HCT116 (cell line): ENCODE measurements around the gene LYRM4. TPM values are rescaled to one million over a fixed set of nuclear protein-coding genes. Genes with fewer than 3 reads are reported as not detected.

ENCODE experiments used
- ATAC-seq: fragments of 200-7000 bp; cut with Tn5 transposase; 2 replicates; pipeline ENCODE4 v1.9.1; 2020; ENCODE audit warnings: mild to moderate bottlenecking, moderate library complexity
- BruUV-seq: library from RNA; stranded (reverse); fragments of 400-500 nt; replicated peaks from 2 replicates; lab custom pipeline; 2021; lab: Mats Ljungman, UMichigan
- CTCF ChIA-PET: fragments of 300-600 bp; sonication (Branson Sonifier 250); formaldehyde crosslinking; loops from one replicate; lab custom pipeline; 2021; ENCODE audit warnings: antibody characterized with exemption; lab: Charles Lee
- POLR2A ChIA-PET: fragments of 300-600, 350-600 bp; sonication (Branson Sonifier 250); formaldehyde crosslinking; loops from one replicate; lab custom pipeline; 2021; ENCODE audit warnings: antibody characterized with exemption; lab: Charles Lee
- RAD21 ChIA-PET, 2 experiments: fragments of 300-600 bp; sonication (Branson Sonifier 250); formaldehyde crosslinking; loops; one replicate each; lab custom pipeline; 2023; ENCODE audit warnings: low total read pairs in 2 of 2; ENCODE audit not compliant: uncharacterized antibody in 2 of 2, unreplicated experiment in 2 of 2, low non-redundant PET in 1 of 2; lab: Charles Lee
- DNase-seq: peaks from one replicate; pipeline ENCODE4 v3.0.0-alpha.2; 2010; ENCODE audit warnings: low read depth, low spot score
- H2AFZ ChIP-seq: fragments of 200-600 bp; shearing (Covaris generic), sonication (generic); 2 replicates; pipeline ENCODE4 v1.6.1; 2017; ENCODE audit warnings: low read depth, mixed run types, mixed read lengths, antibody characterized with exemption, low read length; ENCODE audit not compliant: poor library complexity, severe bottlenecking
- H3K27ac ChIP-seq: 2 replicates; pipeline ENCODE4 v1.5.1; 2012; ENCODE audit warnings: low read depth, low read length
- H3K27me3 ChIP-seq: fragments of 200-600 bp; sonication (generic); 2 replicates; pipeline ENCODE4 v1.6.1; 2016; ENCODE audit warnings: mixed run types, low read length, mixed read lengths; ENCODE audit not compliant: insufficient read depth
- H3K36me3 ChIP-seq, 2 experiments: fragments of 200-500 bp in 1 of 2; fragments of 200-600 bp in 1 of 2; sonication (Bioruptor generic) in 1 of 2; sonication (generic) in 1 of 2; 2 replicates each; pipeline versions ENCODE4 v1.5.1 to v1.6.1; 2014 to 2016; ENCODE audit warnings: low read length in 2 of 2, inconsistent platforms in 1 of 2, mixed read lengths in 1 of 2, mixed run types in 1 of 2; ENCODE audit not compliant: insufficient read depth in 2 of 2, control insufficient read depth in 1 of 2
- H3K4me1 ChIP-seq, 2 experiments: fragments of 200-600 bp in 1 of 2; sonication (generic) in 1 of 2; 2 replicates each; pipeline versions ENCODE4 v1.5.1 to v1.6.1; 2012 to 2017; ENCODE audit warnings: low read length in 2 of 2, inconsistent platforms in 1 of 2, mild to moderate bottlenecking in 1 of 2, mixed read lengths in 1 of 2, mixed run types in 1 of 2, moderate library complexity in 1 of 2; ENCODE audit not compliant: insufficient read depth in 2 of 2, control insufficient read depth in 1 of 2
- H3K4me2 ChIP-seq: fragments of 200-600 bp; sonication (generic); 2 replicates; pipeline ENCODE4 v1.6.1; 2017; ENCODE audit warnings: mixed run types, low read length, mixed read lengths
- H3K4me3 ChIP-seq, 2 experiments: fragments of 200-600 bp in 1 of 2; sonication (generic) in 1 of 2; replicated peaks in 1 of 2; 2 replicates each; pipeline ENCODE4 v1.5.1; 2011 to 2016; ENCODE audit warnings: low read length in 2 of 2, control low read depth in 1 of 2, low read depth in 1 of 2, mild to moderate bottlenecking in 1 of 2, mixed read lengths in 1 of 2, mixed run types in 1 of 2
- H3K79me2 ChIP-seq: fragments of 200-600 bp; sonication (generic); 2 replicates; pipeline ENCODE4 v1.6.1; 2017; ENCODE audit warnings: mild to moderate bottlenecking, mixed run types, low read length, moderate library complexity, mixed read lengths; ENCODE audit not compliant: insufficient read depth
- H3K9ac ChIP-seq: fragments of 200-600 bp; sonication (generic); 2 replicates; pipeline ENCODE4 v1.6.1; 2016; ENCODE audit warnings: low read length, mixed read lengths
- H3K9me2 ChIP-seq: fragments of 200-600 bp; sonication (generic), shearing (Covaris generic); 2 replicates; pipeline ENCODE4 v1.6.1; 2017; ENCODE audit warnings: mixed run types, mild to moderate bottlenecking, moderate library complexity; ENCODE audit not compliant: insufficient read depth
- H3K9me3 ChIP-seq, 2 experiments: fragments of 200-500 bp in 1 of 2; fragments of 200-600 bp in 1 of 2; sonication (Bioruptor generic) in 1 of 2; sonication (generic) in 1 of 2; 2 replicates each; pipeline ENCODE4 v1.6.1; 2014 to 2017; ENCODE audit warnings: low read length in 2 of 2, mixed read lengths in 2 of 2, inconsistent platforms in 1 of 2, low read depth in 1 of 2, mild to moderate bottlenecking in 1 of 2, mixed run types in 1 of 2, moderate library complexity in 1 of 2; ENCODE audit not compliant: control insufficient read depth in 1 of 2, insufficient read depth in 1 of 2
- H4K20me1 ChIP-seq: fragments of 200-600 bp; sonication (generic), shearing (Covaris generic); 2 replicates; pipeline ENCODE4 v1.6.1; 2017; ENCODE audit warnings: mixed run types, mild to moderate bottlenecking, moderate library complexity; ENCODE audit not compliant: insufficient read depth
- CBX3 ChIP-seq: IDR thresholded peaks from 2 replicates; pipeline ENCODE4 v1.6.1; 2012; ENCODE audit warnings: low read depth
- CEBPB ChIP-seq: IDR thresholded peaks from 2 replicates; pipeline ENCODE4 v1.6.1; 2012; ENCODE audit warnings: low read depth
- EZH2 ChIP-seq: fragments of 200-600 bp; sonication (generic); IDR thresholded peaks from 2 replicates; pipeline ENCODE4 v1.6.1; 2017; ENCODE audit warnings: antibody characterized with exemption, mixed run types
- FOSL1 ChIP-seq: IDR thresholded peaks from 2 replicates; pipeline ENCODE4 v1.6.1; 2012; ENCODE audit warnings: low read depth
- JUND ChIP-seq: IDR thresholded peaks from 2 replicates; pipeline ENCODE4 v1.6.1; 2012
- POLR2AphosphoS5 ChIP-seq: IDR thresholded peaks from 2 replicates; pipeline ENCODE4 v1.6.1; 2011; ENCODE audit warnings: mild to moderate bottlenecking, low read depth, low read length, moderate library complexity
- SP1 ChIP-seq: IDR thresholded peaks from 2 replicates; pipeline ENCODE4 v1.6.1; 2012; ENCODE audit warnings: low read depth
- SRF ChIP-seq: IDR thresholded peaks from 2 replicates; pipeline ENCODE4 v1.6.1; 2012; ENCODE audit warnings: low read depth
- TCF7L2 ChIP-seq: IDR thresholded peaks from 2 replicates; pipeline ENCODE4 v1.7.0; 2011; ENCODE audit warnings: borderline replicate concordance, inconsistent platforms; ENCODE audit not compliant: insufficient read depth, insufficient read length; ENCODE audit errors: extremely low read depth
- intact Hi-C: fragments of 100-400 bp; cut with micrococcal nuclease; formaldehyde crosslinking; loops from 2 replicates; pipeline ENCODE4 v1.10.0; 2022
- total RNA-seq: library from RNA; stranded (reverse); gene quantifications from one replicate; pipeline ENCODE4 v1.2.1, GENCODE V29; 2021; ENCODE audit not compliant: unreplicated experiment
- TF ChIP-seq, protein P1 (sequence below): IDR thresholded peaks from 2 replicates; pipeline ENCODE4 v1.6.1; 2011; ENCODE audit warnings: mild to moderate bottlenecking, low read length, moderate library complexity; ENCODE audit not compliant: insufficient replicate concordance; ENCODE audit errors: extremely low read depth
- TF ChIP-seq, protein P2 (sequence below): IDR thresholded peaks from 2 replicates; pipeline ENCODE4 v1.6.1; 2012; ENCODE audit warnings: low read depth
- TF ChIP-seq, protein P3 (sequence below), 3 experiments: fragments of 200-600 bp in 1 of 3; sonication (generic) in 1 of 3; IDR thresholded peaks in 2 of 3; conservative IDR thresholded peaks in 1 of 3; 2 replicates each; pipeline ENCODE4 v1.5.1; 2012 to 2017; ENCODE audit warnings: low read depth in 2 of 3, low read length in 2 of 3, antibody characterized with exemption in 1 of 3, borderline replicate concordance in 1 of 3, control low read depth in 1 of 3, mild to moderate bottlenecking in 1 of 3, mixed read lengths in 1 of 3, mixed run types in 1 of 3, moderate library complexity in 1 of 3; ENCODE audit not compliant: insufficient read depth in 1 of 3

LYRM4 gene
- total RNA-seq, 1 experiment from 2014 or later, result 30.1 TPM

DNA sequence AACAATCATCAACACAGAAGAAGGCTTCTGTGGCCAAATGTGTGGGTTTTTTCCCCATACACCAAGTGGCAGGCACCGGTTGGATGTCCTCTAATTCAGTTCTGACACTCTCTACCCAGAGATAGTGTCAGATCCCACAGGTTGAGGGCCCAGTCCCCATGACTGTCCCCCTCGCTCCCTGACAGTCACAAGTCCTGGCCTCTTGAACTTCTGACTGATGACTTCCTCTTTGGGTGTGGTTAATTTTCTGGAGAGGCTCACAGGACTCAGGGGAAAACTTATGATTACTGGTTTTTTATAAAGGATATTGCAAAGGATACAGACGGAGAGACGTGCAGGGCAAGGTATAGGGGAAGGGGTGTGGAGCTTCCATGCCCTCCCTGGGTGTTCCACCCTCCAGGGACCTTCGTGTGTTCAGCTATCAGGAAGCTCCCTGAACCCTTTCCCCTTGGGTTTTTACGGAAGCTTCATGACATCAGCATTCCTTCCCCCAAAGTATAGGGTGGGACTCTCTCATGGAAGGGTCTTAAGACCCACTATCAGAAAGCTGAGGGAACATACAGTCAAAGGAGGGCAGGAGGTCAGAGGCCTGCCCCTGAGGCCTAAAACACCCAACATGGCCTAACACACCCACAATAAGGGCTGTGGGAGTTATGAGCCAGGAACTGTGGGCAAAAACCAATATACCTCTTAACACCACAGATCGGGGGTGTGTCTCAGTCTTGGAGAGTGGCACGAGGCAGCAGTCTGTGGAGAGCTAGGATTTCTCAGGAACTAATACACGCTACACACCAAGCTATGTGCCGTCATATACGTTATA is 33.9 kb upstream of the LYRM4 start:
- Histone ChIP-seq H3K9me2 (no peaks in the 10 kb centered on the region), H3K36me3 (no peaks in the 10 kb centered on the region), H3K9ac (no peak overlapping the region), H3K79me2 (no peaks in the 10 kb centered on the region; the same call in 1 of the 2 replicates), H3K27ac (no peak overlapping the region), H3K27me3 (no peaks in the 10 kb centered on the region), H3K4me1 (peaks cover 0 to 8% of the 10 kb centered on the region in 2 experiments; a peak in 1 of 4 replicates), H3K4me2 (0 out of 2 replicates have a peak overlapping the region, but pooled peaks have one; percentile 7), H3K4me3 (no peak overlapping the region), H4K20me1 (no peaks in the 10 kb centered on the region), H3K9me3 (no peaks in the 10 kb centered on the region), H2AFZ (no peak overlapping the region)
- ChIA-PET CTCF (interaction anchor here (1.4 kb wide), 1 partner anchor 8 kb away, joined by 4 read pairs; no protein-coding TSS in a partner anchor), POLR2A (no interaction called here), RAD21 (no interaction called here)
- BruUV-seq, result no TSS peak
- no peak for ATAC-seq
- intact Hi-C loops, result no loop called here
- no peak for DNase-seq
- TF ChIP-seq, protein P1, sequence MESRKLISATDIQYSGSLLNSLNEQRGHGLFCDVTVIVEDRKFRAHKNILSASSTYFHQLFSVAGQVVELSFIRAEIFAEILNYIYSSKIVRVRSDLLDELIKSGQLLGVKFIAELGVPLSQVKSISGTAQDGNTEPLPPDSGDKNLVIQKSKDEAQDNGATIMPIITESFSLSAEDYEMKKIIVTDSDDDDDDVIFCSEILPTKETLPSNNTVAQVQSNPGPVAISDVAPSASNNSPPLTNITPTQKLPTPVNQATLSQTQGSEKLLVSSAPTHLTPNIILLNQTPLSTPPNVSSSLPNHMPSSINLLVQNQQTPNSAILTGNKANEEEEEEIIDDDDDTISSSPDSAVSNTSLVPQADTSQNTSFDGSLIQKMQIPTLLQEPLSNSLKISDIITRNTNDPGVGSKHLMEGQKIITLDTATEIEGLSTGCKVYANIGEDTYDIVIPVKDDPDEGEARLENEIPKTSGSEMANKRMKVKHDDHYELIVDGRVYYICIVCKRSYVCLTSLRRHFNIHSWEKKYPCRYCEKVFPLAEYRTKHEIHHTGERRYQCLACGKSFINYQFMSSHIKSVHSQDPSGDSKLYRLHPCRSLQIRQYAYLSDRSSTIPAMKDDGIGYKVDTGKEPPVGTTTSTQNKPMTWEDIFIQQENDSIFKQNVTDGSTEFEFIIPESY, result no peak
- TF ChIP-seq POLR2AphosphoS5 (no peak), TCF7L2 (no peak), SP1 (no peak), FOSL1 (no peak), CEBPB (no peak), JUND (no peak), CBX3 (no peak), SRF (no peak), EZH2 (no peak)
- TF ChIP-seq, protein P2, sequence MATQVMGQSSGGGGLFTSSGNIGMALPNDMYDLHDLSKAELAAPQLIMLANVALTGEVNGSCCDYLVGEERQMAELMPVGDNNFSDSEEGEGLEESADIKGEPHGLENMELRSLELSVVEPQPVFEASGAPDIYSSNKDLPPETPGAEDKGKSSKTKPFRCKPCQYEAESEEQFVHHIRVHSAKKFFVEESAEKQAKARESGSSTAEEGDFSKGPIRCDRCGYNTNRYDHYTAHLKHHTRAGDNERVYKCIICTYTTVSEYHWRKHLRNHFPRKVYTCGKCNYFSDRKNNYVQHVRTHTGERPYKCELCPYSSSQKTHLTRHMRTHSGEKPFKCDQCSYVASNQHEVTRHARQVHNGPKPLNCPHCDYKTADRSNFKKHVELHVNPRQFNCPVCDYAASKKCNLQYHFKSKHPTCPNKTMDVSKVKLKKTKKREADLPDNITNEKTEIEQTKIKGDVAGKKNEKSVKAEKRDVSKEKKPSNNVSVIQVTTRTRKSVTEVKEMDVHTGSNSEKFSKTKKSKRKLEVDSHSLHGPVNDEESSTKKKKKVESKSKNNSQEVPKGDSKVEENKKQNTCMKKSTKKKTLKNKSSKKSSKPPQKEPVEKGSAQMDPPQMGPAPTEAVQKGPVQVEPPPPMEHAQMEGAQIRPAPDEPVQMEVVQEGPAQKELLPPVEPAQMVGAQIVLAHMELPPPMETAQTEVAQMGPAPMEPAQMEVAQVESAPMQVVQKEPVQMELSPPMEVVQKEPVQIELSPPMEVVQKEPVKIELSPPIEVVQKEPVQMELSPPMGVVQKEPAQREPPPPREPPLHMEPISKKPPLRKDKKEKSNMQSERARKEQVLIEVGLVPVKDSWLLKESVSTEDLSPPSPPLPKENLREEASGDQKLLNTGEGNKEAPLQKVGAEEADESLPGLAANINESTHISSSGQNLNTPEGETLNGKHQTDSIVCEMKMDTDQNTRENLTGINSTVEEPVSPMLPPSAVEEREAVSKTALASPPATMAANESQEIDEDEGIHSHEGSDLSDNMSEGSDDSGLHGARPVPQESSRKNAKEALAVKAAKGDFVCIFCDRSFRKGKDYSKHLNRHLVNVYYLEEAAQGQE, result no peak
- TF ChIP-seq, protein P3, sequence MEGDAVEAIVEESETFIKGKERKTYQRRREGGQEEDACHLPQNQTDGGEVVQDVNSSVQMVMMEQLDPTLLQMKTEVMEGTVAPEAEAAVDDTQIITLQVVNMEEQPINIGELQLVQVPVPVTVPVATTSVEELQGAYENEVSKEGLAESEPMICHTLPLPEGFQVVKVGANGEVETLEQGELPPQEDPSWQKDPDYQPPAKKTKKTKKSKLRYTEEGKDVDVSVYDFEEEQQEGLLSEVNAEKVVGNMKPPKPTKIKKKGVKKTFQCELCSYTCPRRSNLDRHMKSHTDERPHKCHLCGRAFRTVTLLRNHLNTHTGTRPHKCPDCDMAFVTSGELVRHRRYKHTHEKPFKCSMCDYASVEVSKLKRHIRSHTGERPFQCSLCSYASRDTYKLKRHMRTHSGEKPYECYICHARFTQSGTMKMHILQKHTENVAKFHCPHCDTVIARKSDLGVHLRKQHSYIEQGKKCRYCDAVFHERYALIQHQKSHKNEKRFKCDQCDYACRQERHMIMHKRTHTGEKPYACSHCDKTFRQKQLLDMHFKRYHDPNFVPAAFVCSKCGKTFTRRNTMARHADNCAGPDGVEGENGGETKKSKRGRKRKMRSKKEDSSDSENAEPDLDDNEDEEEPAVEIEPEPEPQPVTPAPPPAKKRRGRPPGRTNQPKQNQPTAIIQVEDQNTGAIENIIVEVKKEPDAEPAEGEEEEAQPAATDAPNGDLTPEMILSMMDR (IDR thresholded peaks at IDR 0.05 in 2 of 3, conservative IDR thresholded peaks at IDR 0.05 in 1 of 3; ENCODE audit: borderline replicate concordance in 1 of 3, insufficient read depth in 1 of 3, low read depth in 2 of 3, low read length in 2 of 3), result no peak
- TF ChIP-seq, all 23 proteins: peak for 0
